NCI-H345 treated with DMSO at 0.1 percent for 48 hours (cell line): Measurements from ENCODE around the gene MAIP1.

Source experiments
- DNase-seq: peaks from one replicate; lab custom pipeline; 2025; ENCODE audit not compliant: unreplicated experiment; lab: John Stamatoyannopoulos, UW

Gene MAIP1

GRCh38 chr2:199988151-199988550 lies 32.8 kb downstream of the MAIP1 start:
- DNase-seq = no peak

- DNase-seq = no peak
Observed at GRCh38 chr2:199989822-199990221, 34.4 kb downstream of the MAIP1 start.

- no peak for DNase-seq
Observed at GRCh38 chr2:199991691-199992090, 36.3 kb downstream of the MAIP1 start.

- no peak for DNase-seq
Observed at GRCh38 chr2:199992296-199992695, 36.9 kb downstream of the MAIP1 start.

- DNase-seq = no peak
Observed at GRCh38 chr2:199994371-199994770, 39.0 kb downstream of the MAIP1 start.

GRCh38 chr2:199994896-199995295 lies 39.5 kb downstream of the MAIP1 start:
- no peak for DNase-seq

GRCh38 chr2:199997296-199997695 lies 41.9 kb downstream of the MAIP1 start:
- DNase-seq = no peak

- no peak for DNase-seq
Observed at GRCh38 chr2:199999166-199999565, 43.8 kb downstream of the MAIP1 start.

- DNase-seq = no peak
Observed at GRCh38 chr2:200000444-200001163, 45.2 kb downstream of the MAIP1 start.

- DNase-seq = no peak
Observed at GRCh38 chr2:200003444-200003843, 48.1 kb downstream of the MAIP1 start.

GRCh38 chr2:200005675-200006074 lies 50.3 kb downstream of the MAIP1 start:
- no peak for DNase-seq

- DNase-seq = no peak
Observed at GRCh38 chr2:200007306-200007705, 51.9 kb downstream of the MAIP1 start.

- no peak for DNase-seq
Observed at GRCh38 chr2:200012401-200012800, 57.0 kb downstream of the MAIP1 start.
